AG09319 (cell line): ENCODE measurements around the gene NOP14.

ENCODE experiments used
- DNase-seq: peaks from one replicate; pipeline ENCODE4 v3.0.0-alpha.2; 2010; ENCODE audit warnings: low read depth; ENCODE audit errors: extremely low read depth
- TF ChIP-seq, protein P1 (sequence below): IDR thresholded peaks from 2 replicates; pipeline ENCODE4 v1.5.1; 2011; ENCODE audit warnings: low read depth, mild to moderate bottlenecking, inconsistent platforms, low read length, moderate library complexity

The NOP14 gene

DNA sequence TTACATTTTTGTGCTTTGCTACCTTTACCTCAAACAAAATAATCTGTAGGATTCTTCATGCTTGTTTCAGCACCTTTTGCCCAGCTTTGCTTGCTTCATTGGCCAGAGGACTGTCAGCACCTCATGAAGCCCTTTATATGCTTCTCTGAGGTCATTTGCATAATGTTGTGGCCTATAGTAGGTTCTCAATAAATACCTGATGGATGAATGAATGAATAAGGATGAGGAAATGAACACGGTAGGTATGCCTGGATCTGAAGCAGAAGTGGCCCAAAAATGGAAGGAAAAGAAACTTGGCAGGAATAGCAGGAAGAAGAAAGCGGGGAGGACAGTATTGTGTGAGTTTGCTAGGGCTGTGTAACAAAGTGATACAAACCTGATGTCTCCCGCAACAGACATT is 8.1 kb upstream of the NOP14 start:
- TF ChIP-seq, protein P1, sequence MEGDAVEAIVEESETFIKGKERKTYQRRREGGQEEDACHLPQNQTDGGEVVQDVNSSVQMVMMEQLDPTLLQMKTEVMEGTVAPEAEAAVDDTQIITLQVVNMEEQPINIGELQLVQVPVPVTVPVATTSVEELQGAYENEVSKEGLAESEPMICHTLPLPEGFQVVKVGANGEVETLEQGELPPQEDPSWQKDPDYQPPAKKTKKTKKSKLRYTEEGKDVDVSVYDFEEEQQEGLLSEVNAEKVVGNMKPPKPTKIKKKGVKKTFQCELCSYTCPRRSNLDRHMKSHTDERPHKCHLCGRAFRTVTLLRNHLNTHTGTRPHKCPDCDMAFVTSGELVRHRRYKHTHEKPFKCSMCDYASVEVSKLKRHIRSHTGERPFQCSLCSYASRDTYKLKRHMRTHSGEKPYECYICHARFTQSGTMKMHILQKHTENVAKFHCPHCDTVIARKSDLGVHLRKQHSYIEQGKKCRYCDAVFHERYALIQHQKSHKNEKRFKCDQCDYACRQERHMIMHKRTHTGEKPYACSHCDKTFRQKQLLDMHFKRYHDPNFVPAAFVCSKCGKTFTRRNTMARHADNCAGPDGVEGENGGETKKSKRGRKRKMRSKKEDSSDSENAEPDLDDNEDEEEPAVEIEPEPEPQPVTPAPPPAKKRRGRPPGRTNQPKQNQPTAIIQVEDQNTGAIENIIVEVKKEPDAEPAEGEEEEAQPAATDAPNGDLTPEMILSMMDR: no peak
- no peak for DNase-seq

GRCh38 chr4:2968381-2968780 is 5.2 kb upstream of the NOP14 start:
- TF ChIP-seq, protein P1: no peak
- DNase-seq: no peak

DNA sequence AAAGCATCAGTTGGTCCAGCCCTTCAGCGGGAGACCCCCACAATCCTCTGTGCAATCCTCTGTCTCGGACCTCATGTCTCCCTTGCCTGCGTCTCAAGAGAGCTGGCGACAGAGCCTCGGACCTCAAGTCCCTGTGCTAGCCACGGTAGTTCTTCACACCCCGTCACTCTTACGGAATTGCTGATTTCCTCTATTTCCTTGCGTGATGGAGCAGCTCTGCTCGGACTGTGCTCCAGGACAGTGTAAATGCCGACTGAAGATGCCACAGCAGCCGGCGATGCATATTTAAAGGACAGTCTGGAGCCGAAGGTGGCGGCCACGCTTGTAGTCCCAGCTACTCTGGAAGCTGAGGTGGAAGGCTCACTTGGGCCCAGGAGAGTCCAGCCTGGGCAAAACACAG is 2.1 kb upstream of the NOP14 start:
- DNase-seq: no peak
- TF ChIP-seq, protein P1: no peak

- TF ChIP-seq, protein P1: no peak
- DNase-seq: no peak
Measured at GRCh38 chr4:2964706-2965258, 1.6 kb upstream of the NOP14 start.

- no peak for DNase-seq
- TF ChIP-seq, protein P1: no peak
Measured at GRCh38 chr4:2963966-2964471, 813 bp upstream of the NOP14 start.

DNA sequence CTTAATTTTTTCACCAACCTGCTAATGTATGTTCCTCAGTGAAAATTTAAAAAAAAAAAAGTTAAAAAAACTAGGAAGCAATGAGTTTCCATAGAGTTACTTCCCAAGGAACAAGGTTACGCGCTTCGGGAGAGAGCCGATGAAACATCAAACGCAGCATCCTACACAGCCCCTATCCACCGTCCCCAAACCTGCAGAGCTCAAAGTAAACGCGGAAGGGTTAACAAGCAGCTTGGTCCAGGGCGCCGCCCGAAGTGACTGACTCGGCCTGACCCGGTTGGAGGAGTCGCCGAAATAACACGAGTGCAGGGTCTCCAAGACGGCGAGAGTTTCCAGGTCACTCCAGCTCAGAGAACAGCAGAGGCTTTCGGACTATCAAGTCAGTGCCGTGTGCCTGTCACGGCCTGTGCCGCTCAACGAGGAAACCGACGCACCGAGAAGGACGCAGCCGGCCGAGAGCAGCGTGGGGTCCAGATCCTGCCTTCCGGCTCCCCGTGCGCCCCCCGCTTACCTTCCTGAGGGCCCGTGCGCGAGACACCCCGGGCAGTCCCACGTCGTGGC is 512 bp downstream of the NOP14 start:
- TF ChIP-seq, protein P1: no peak
- DNase-seq: no peak

DNA sequence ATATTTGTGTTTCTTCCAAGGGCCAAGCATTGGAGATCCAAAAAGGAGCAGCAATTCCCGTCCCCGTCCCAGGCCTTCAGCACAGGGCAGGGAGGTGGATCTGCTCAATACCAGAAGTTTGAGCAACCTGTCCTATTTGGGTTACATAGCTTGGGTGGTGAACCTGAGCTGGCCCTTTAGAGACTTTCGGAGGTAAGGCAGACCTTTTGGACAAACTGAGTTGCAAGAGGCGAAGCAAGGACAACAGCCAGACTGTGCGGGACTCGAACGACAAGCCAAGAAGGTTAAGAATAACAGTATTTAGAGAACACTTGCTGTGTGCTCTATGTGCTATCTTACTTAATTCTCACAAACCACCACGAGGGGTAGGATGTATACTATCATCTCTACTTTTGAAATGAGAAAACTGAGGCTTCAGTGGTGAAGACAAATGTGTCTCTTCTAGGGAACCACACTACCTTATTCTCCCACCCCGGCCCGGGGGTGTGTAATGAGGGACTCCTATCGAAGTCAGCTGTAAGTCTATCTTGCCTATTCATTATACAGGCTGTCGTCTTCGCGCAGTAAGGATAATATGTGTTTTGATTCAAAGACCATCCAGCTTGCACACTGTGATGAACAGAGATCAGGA is 1.3 kb downstream of the NOP14 start:
- DNase-seq: no peak
- TF ChIP-seq, protein P1: no peak
